NOMO-1 treated with DMSO at 0.1 percent for 48 hours (cell line): Measurements from ENCODE around the gene ADAMTS14.
"Not testable (repeated sequence)": the region's sequence is repeated elsewhere in the genome, so short reads cannot be mapped to it uniquely, and the experiment has no call there.

ENCODE experiments used
- DNase-seq: peaks from one replicate; lab custom pipeline; 2025; ENCODE audit not compliant: unreplicated experiment; lab: John Stamatoyannopoulos, UW

Gene ADAMTS14

GRCh38 chr10:70655316-70655715, 17.0 kb upstream of the ADAMTS14 start:
- no peak for DNase-seq

- DNase-seq = no peak
These were observed 15.8 kb upstream of the ADAMTS14 start for GRCh38 chr10:70656489-70656888.

- no peak for DNase-seq
These were observed 15.3 kb upstream of the ADAMTS14 start for GRCh38 chr10:70657041-70657440.

GRCh38 chr10:70658582-70659136, 13.6 kb upstream of the ADAMTS14 start:
- no peak for DNase-seq

GRCh38 chr10:70659306-70659705, 13.0 kb upstream of the ADAMTS14 start:
- DNase-seq = no peak

- no peak for DNase-seq
These were observed 11.6 kb upstream of the ADAMTS14 start for GRCh38 chr10:70660722-70661121.

- DNase-seq = no peak
These were observed 10.5 kb upstream of the ADAMTS14 start for GRCh38 chr10:70661623-70662361.

- DNase-seq = no peak
These were observed 9.7 kb upstream of the ADAMTS14 start for GRCh38 chr10:70662362-70663220.

- not testable (repeated sequence) for DNase-seq
These were observed 8.6 kb upstream of the ADAMTS14 start for GRCh38 chr10:70663458-70664409.

GRCh38 chr10:70664702-70665195, 7.6 kb upstream of the ADAMTS14 start:
- no peak for DNase-seq

- no peak for DNase-seq
These were observed 5.1 kb upstream of the ADAMTS14 start for GRCh38 chr10:70666960-70667798.

GRCh38 chr10:70667818-70668217, 4.5 kb upstream of the ADAMTS14 start:
- DNase-seq = not testable (repeated sequence)

- no peak for DNase-seq
These were observed 3.8 kb upstream of the ADAMTS14 start for GRCh38 chr10:70668454-70668970.

- no peak for DNase-seq
These were observed 3.3 kb upstream of the ADAMTS14 start for GRCh38 chr10:70669015-70669414.

GRCh38 chr10:70669732-70670317, 2.5 kb upstream of the ADAMTS14 start:
- no peak for DNase-seq

GRCh38 chr10:70671619-70672164, 614 bp upstream of the ADAMTS14 start:
- no peak for DNase-seq

GRCh38 chr10:70673043-70673928, 980 bp downstream of the ADAMTS14 start:
- DNase-seq = no peak
